ENCODE measurements around the gene NLGN1. TPM values are rescaled to one million over a fixed set of nuclear protein-coding genes. Genes with fewer than 3 reads are reported as not detected.

Gene NLGN1
- total and polyA plus RNA-seq, 5 donors: 0.48 to 2.2 (median 0.97) TPM

DNA sequence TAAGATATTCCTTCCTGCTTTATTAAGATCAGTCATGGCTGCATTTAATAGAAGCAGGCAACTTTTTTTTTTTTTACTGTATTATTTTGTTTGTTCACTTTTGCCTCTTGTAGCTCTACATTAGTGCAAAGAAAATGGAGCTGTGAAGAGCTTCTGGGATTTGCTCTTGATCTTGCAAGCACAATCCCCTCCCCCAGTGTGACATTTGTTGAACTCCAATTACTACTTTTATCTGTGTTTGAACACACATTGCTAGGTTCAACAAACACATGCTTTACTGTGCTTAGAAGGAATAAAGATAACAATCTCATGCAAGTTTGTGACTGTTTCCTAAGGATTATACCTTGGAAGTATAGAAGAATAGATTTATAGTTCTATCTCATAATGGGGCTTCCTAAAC lies 648.8 kb downstream of the NLGN1 start:
- intact Hi-C loops (cut with DNase I): no loop called here
- no peaks in the 10 kb centered on the region for H3K4me1 ChIP-seq (ENCODE audit: control insufficient read depth, insufficient read depth, low read length)
- DNase-seq (no peak), ATAC-seq (no peak)
- H3K9me3 ChIP-seq (ENCODE audit: control insufficient read depth, low read length): no peaks in the 10 kb centered on the region
- no peak overlapping the region for H3K27ac ChIP-seq (ENCODE audit: low read length)
- no peaks in the 10 kb centered on the region for H3K27me3 ChIP-seq (ENCODE audit: control insufficient read depth, insufficient read depth)
- no peak overlapping the region for H3K4me3 ChIP-seq (ENCODE audit: low read length)

DNA sequence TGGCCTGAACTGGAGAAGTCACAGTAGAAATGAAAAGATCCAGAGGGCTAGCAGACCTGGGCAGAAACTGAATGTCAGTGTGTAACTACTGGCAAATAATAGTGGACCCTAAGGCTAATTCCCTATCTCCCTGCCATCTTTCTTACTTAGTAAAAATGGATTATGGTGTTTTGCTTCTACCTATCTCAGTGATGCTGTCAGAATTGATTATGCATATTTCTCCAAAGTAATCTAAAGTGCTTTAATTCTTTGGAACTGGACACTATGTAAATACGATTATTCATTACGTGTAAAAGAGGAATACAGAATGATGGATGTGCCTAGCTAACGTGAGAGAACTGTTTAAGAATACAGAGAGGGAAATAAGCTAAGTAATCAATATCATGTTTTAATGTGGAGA lies 651.9 kb downstream of the NLGN1 start:
- ATAC-seq (no peak), DNase-seq (no peak)
- 78% methylated on average over 3 of the region's 3 CpGs for WGBS
- no peaks in the 10 kb centered on the region for H3K4me1 ChIP-seq (ENCODE audit: control insufficient read depth, insufficient read depth, low read length)
- no peak overlapping the region for H3K27ac ChIP-seq (ENCODE audit: low read length)
- H3K4me3 ChIP-seq (ENCODE audit: low read length): no peak overlapping the region
- intact Hi-C loops (cut with DNase I): no loop called here
- H3K27me3 ChIP-seq (ENCODE audit: control insufficient read depth, insufficient read depth): no peaks in the 10 kb centered on the region
- no peaks in the 10 kb centered on the region for H3K9me3 ChIP-seq (ENCODE audit: control insufficient read depth, low read length)

DNA sequence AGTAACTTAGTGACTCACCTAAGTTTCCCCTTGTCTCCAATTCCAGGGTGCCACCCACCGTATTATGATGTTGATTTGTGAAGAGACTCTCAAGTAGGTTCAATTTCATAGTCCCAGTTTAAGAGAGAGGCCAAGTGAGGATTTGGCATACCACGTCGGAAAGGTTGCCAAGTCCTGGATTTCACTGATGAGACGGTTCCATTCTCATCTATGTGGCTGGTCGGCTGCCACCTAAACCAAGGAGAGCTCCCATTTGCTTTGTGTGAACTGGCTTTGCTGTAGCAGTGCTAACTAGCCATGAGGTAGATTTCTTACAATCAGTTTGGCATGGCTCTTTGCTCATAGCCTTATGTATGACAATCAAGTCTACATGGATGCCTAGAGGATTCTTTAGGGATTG lies 653.6 kb downstream of the NLGN1 start:
- Histone ChIP-seq H3K9me3 (ENCODE audit: control insufficient read depth, low read length) (no peaks in the 10 kb centered on the region), H3K27me3 (ENCODE audit: control insufficient read depth, insufficient read depth) (no peaks in the 10 kb centered on the region), H3K4me3 (ENCODE audit: low read length) (no peak overlapping the region), H3K4me1 (ENCODE audit: control insufficient read depth, insufficient read depth, low read length) (no peaks in the 10 kb centered on the region), H3K27ac (ENCODE audit: low read length) (no peak overlapping the region)
- DNase-seq: no peak
- intact Hi-C loops (cut with DNase I): no loop called here
- ATAC-seq: no peak
- 82% methylated on average over 5 of the region's 5 CpGs for WGBS

DNA sequence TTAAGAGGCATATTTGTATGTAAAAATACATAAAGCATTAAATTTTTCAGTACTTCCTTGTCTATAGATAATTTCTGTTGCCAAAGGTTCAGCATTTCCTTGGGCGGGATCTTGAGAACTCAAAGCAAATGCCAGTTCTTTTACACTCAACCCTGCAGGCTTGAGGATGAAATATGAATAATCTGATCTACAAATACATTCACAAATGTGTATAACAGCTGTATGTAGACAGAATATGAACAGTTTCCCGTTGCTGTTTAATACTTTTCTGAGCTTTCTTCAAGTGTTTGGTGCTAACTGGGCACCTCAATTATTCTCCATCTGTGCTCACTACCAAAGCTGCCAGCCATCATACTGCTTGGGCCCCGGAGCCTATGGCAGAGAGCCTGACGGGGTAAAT lies 661.3 kb downstream of the NLGN1 start:
- 84% methylated on average over 4 of the region's 4 CpGs for WGBS
- intact Hi-C loops (cut with DNase I): no loop called here

DNA sequence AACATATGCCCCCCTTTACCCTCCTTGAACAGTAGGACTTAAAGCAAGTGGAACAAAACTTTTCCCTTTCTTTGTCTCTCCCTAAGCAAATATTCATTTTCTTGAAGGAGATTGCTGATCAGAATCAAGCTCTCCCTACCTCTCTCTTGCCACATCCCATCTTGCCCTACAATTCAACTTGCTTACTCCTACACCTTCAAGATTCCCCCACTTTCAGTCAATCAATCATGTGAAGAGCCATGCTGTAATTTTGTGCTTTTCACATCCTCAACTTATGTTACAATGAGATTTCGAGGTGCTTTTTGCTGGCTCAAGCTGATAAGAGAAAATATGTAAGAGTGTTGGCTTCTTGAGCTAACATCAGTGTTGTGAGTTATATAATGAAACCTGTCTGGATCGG lies 662.9 kb downstream of the NLGN1 start:
- Histone ChIP-seq H3K4me1 (ENCODE audit: control insufficient read depth, insufficient read depth, low read length) (no peaks in the 10 kb centered on the region), H3K27ac (ENCODE audit: low read length) (no peak overlapping the region), H3K27me3 (ENCODE audit: control insufficient read depth, insufficient read depth) (no peaks in the 10 kb centered on the region), H3K4me3 (ENCODE audit: low read length) (no peak overlapping the region), H3K9me3 (ENCODE audit: control insufficient read depth, low read length) (no peaks in the 10 kb centered on the region)
- intact Hi-C loops (cut with DNase I): no loop called here
- ATAC-seq (no peak), DNase-seq (no peak)
- 52% methylated on average over 2 of the region's 2 CpGs for WGBS

More for the DNA sequence above, 661.3 kb downstream of the NLGN1 start:
- no peak overlapping the region for H3K4me3 ChIP-seq (ENCODE audit: low read length)
- DNase-seq (no peak), ATAC-seq (no peak)
- no peaks in the 10 kb centered on the region for H3K9me3 ChIP-seq (ENCODE audit: control insufficient read depth, low read length)
- no peaks in the 10 kb centered on the region for H3K4me1 ChIP-seq (ENCODE audit: control insufficient read depth, insufficient read depth, low read length)
- no peaks in the 10 kb centered on the region for H3K27me3 ChIP-seq (ENCODE audit: control insufficient read depth, insufficient read depth)
- no peak overlapping the region for H3K27ac ChIP-seq (ENCODE audit: low read length)

DNA sequence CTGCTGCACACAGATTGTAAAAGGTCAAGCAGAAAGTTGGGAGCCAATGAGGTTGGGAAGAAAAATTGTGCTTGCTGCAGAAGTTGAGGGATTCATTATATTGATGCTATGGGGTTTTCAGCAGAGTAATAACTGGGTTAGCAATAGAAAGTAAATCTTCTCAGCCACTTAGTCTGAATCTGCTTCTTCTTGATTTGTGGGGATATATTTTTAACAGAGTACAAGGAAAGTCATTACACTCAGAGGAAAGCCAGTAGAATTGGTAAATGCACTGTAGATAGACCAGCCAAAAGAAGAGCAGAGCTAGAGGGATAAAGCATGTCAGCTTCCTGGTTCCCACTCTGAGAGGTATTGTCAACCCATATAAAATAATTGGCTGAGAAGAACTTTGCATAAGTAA lies 663.6 kb downstream of the NLGN1 start:
- H3K4me3 ChIP-seq (ENCODE audit: low read length): no peak overlapping the region
- intact Hi-C loops (cut with DNase I): no loop called here
- DNase-seq (no peak), ATAC-seq (no peak)
- H3K27ac ChIP-seq (ENCODE audit: low read length): no peak overlapping the region
- no peaks in the 10 kb centered on the region for H3K27me3 ChIP-seq (ENCODE audit: control insufficient read depth, insufficient read depth)
- peaks cover 2% of the 10 kb centered on the region for H3K9me3 ChIP-seq (ENCODE audit: control insufficient read depth, low read length)
- H3K4me1 ChIP-seq (ENCODE audit: control insufficient read depth, insufficient read depth, low read length): no peaks in the 10 kb centered on the region

DNA sequence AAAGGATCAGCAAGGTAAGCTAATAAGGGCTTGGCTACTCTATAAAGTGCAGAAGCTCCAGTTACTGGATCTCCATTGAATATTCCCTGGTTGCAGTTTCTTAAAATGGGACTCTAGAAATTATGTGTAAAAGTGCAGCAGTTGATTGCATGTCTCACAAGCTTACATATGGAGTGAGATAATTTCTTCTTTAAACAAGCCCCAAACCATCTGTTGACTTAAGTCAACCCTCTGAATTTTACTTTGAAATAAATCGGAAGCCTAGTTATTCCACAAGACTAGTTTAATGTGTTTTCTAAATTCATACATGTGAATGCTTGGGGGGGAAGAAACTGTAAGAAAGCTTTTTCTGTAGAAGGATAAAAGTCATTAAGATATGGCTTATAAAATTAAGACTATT lies 664.2 kb downstream of the NLGN1 start:
- Histone ChIP-seq H3K27ac (ENCODE audit: low read length) (no peak overlapping the region), H3K4me3 (ENCODE audit: low read length) (no peak overlapping the region), H3K4me1 (ENCODE audit: control insufficient read depth, insufficient read depth, low read length) (no peaks in the 10 kb centered on the region), H3K27me3 (ENCODE audit: control insufficient read depth, insufficient read depth) (no peaks in the 10 kb centered on the region), H3K9me3 (ENCODE audit: control insufficient read depth, low read length) (peaks cover 2% of the 10 kb centered on the region)
- DNase-seq (no peak), ATAC-seq (no peak)
- intact Hi-C loops (cut with DNase I): no loop called here
- 93% methylated on average over 1 of the region's 1 CpG for WGBS

DNA sequence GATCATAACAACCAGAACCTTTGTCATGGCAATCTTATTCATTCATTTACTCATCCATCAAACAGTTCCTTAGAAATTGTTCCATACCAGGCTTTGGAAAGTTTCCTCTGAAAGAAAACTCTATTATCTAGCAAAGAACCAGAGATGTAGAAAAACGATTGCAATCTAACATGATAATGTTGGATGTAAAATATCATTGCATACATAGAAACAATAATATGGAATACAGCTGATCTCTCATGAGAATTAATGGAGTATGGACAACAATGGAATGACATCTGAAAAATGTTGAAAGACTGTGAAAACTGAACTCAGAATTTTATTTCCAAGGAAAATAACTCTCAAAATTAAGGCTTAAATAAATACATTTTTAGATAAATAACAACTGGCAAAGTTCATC lies 665.4 kb downstream of the NLGN1 start:
- Histone ChIP-seq H3K4me1 (ENCODE audit: control insufficient read depth, insufficient read depth, low read length) (no peaks in the 10 kb centered on the region), H3K27ac (ENCODE audit: low read length) (no peak overlapping the region), H3K27me3 (ENCODE audit: control insufficient read depth, insufficient read depth) (no peaks in the 10 kb centered on the region), H3K4me3 (ENCODE audit: low read length) (no peak overlapping the region), H3K9me3 (ENCODE audit: control insufficient read depth, low read length) (peaks cover 2% of the 10 kb centered on the region)
- WGBS: 66% methylated on average over 1 of the region's 1 CpG
- ATAC-seq (no peak), DNase-seq (no peak)
- intact Hi-C loops (cut with DNase I): no loop called here

DNA sequence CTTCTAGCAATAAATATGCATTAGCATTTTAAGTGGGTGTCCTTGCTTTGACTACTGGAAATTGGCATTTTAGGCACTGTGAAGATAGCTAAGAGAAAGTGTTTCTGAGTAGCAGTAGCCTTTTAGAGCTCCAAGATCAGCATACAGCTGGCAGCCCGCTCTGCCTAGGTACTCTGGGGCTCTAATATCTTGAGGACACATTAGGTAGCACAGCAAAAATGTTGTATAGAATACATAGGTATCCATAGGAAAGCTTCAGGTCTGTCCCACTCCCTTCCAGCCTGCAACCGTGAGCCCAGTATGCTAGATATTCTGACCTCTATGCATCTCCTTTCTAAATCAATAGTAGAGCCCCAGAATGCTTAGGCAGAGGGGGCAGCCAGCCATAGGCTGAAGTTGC lies 670.5 kb downstream of the NLGN1 start:
- 79% methylated on average over 2 of the region's 2 CpGs for WGBS

DNA sequence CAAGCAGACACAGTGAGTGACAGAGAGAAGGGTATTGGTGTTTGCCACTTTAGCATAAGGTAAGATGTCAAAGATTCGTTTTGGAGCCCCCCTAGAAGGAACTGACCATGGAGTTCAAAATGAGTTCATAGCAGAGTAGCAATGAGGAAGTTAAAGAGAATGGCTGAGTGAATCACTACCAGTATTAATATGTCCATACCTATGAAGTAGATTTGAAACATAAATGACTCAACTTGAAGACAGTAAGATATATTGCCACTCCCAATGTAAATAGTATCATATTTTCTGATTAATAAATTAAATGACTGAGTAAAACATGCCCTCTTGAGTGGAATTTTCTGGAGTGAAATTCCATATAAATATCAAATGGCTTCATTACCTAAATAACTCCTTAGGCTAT lies 675.1 kb downstream of the NLGN1 start:
- Histone ChIP-seq H3K27me3 (ENCODE audit: control insufficient read depth, insufficient read depth) (peaks cover 2% of the 10 kb centered on the region), H3K4me3 (ENCODE audit: low read length) (no peak overlapping the region), H3K4me1 (ENCODE audit: control insufficient read depth, insufficient read depth, low read length) (no peaks in the 10 kb centered on the region), H3K9me3 (ENCODE audit: control insufficient read depth, low read length) (no peaks in the 10 kb centered on the region), H3K27ac (ENCODE audit: low read length) (no peak overlapping the region)
- intact Hi-C loops (cut with DNase I): no loop called here
- ATAC-seq: no peak
- 37% methylated on average over 1 of the region's 1 CpG for WGBS
- DNase-seq: no peak

More for the DNA sequence above, 670.5 kb downstream of the NLGN1 start:
- no peak overlapping the region for H3K4me3 ChIP-seq (ENCODE audit: low read length)
- no peaks in the 10 kb centered on the region for H3K4me1 ChIP-seq (ENCODE audit: control insufficient read depth, insufficient read depth, low read length)
- intact Hi-C loops (cut with DNase I): no loop called here
- no peak for DNase-seq
- peaks cover 2% of the 10 kb centered on the region for H3K9me3 ChIP-seq (ENCODE audit: control insufficient read depth, low read length)
- ATAC-seq: no peak
- no peak overlapping the region for H3K27ac ChIP-seq (ENCODE audit: low read length)
- peaks cover 2% of the 10 kb centered on the region for H3K27me3 ChIP-seq (ENCODE audit: control insufficient read depth, insufficient read depth)

DNA sequence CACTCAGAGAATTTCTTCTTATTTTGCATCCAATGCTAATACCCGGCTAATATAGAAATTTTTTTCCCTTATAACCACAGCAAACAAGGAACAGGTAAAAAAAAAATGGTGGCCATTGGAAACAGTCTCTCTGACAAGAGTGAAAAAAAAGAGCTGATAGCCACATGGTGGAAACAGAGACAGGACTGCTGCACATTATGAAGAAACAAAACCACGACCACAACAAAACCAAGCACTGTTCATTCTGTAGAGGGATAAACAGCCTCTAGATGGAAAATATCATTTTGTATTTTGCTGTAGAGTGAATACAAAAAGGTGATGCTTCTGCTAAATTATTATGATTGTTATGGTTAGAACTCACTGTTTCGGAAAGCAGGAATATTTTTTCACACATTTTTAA lies 686.2 kb downstream of the NLGN1 start:
- WGBS: 80% methylated on average over 3 of the region's 3 CpGs
- intact Hi-C loops (cut with DNase I): no loop called here
- Histone ChIP-seq H3K4me1 (ENCODE audit: control insufficient read depth, insufficient read depth, low read length) (no peaks in the 10 kb centered on the region), H3K4me3 (ENCODE audit: low read length) (no peak overlapping the region), H3K9me3 (ENCODE audit: control insufficient read depth, low read length) (no peaks in the 10 kb centered on the region), H3K27ac (ENCODE audit: low read length) (no peak overlapping the region), H3K27me3 (ENCODE audit: control insufficient read depth, insufficient read depth) (no peaks in the 10 kb centered on the region)
- DNase-seq (no peak), ATAC-seq (no peak)

DNA sequence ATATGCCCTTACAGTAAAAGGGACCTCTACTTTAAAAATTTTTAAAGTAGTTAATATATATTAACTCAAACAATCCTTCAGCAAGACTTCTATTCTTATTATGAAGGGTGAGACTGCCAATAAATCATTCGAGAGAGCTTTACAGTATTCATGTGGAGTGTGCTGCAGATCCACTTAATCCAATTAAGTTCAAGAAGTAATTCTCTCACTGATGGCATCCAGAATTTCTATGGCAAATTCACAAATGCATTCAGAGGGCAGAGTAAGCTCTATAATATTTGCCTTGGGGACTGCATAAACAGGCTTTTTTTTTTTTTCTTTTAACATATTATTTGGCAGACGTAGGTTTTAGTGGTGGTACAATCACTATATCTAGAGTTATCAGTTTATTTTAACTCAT lies 692.0 kb downstream of the NLGN1 start:
- DNase-seq (no peak), ATAC-seq (no peak)
- Histone ChIP-seq H3K9me3 (ENCODE audit: control insufficient read depth, low read length) (no peaks in the 10 kb centered on the region), H3K27ac (ENCODE audit: low read length) (no peak overlapping the region), H3K27me3 (ENCODE audit: control insufficient read depth, insufficient read depth) (no peaks in the 10 kb centered on the region), H3K4me3 (ENCODE audit: low read length) (no peak overlapping the region), H3K4me1 (ENCODE audit: control insufficient read depth, insufficient read depth, low read length) (no peaks in the 10 kb centered on the region)
- WGBS: 56% methylated on average over 2 of the region's 2 CpGs
- intact Hi-C loops (cut with DNase I): no loop called here

Measured in right cardiac atrium (tissue), 5 donors.